CD14-positive monocyte (primary cell): ENCODE measurements around the gene B4GALT4. TPM values are rescaled to one million over a fixed set of nuclear protein-coding genes. Genes with fewer than 3 reads are reported as not detected.

Experiments used
- DNase-seq, 3 donors: peaks; one replicate each; pipeline ENCODE4 v3.0.0-alpha.2; 2011 to 2022
- H2AFZ ChIP-seq: 2 replicates; pipeline ENCODE4 v1.6.0; 2012; ENCODE audit warnings: mild to moderate bottlenecking, low read depth, low read length, inconsistent platforms; ENCODE audit not compliant: insufficient read depth, poor library complexity, severe bottlenecking
- H3K27ac ChIP-seq, 2 donors: 1 replicate in 1 of 2; 2 replicates in 1 of 2; pipeline ENCODE4 v1.5.1; 2012 to 2013; ENCODE audit warnings: low read length in 2 of 2, control low read depth in 1 of 2, inconsistent platforms in 1 of 2, low read depth in 1 of 2, mild to moderate bottlenecking in 1 of 2
- H3K27me3 ChIP-seq, 2 donors: one replicate each; pipeline versions ENCODE4 v1.6.0 to v1.6.1; 2011 to 2013; ENCODE audit warnings: low read length in 2 of 2; ENCODE audit not compliant: control insufficient read depth in 2 of 2, insufficient read depth in 2 of 2
- H3K36me3 ChIP-seq, 2 donors: replicated peaks in 1 of 2; 1 replicate in 1 of 2; 2 replicates in 1 of 2; pipeline versions ENCODE4 v1.5.1 to v1.6.1; 2012 to 2013; ENCODE audit warnings: low read length in 2 of 2, control low read depth in 1 of 2, inconsistent platforms in 1 of 2, mild to moderate bottlenecking in 1 of 2; ENCODE audit not compliant: insufficient read depth in 2 of 2, control insufficient read depth in 1 of 2
- H3K4me1 ChIP-seq, 2 donors: 1 replicate in 1 of 2; 2 replicates in 1 of 2; pipeline versions ENCODE4 v1.5.1 to v1.6.1; 2012 to 2013; ENCODE audit warnings: low read length in 2 of 2, control low read depth in 1 of 2, inconsistent platforms in 1 of 2, mild to moderate bottlenecking in 1 of 2, moderate library complexity in 1 of 2; ENCODE audit not compliant: insufficient read depth in 2 of 2, control insufficient read depth in 1 of 2
- H3K4me2 ChIP-seq: replicated peaks from 2 replicates; pipeline ENCODE3; 2012; ENCODE audit warnings: low read length, moderate library complexity, mild to moderate bottlenecking; ENCODE audit not compliant: poor library complexity, severe bottlenecking; ENCODE audit errors: extremely low read depth
- H3K4me3 ChIP-seq, 3 experiments: fragments of 200-600 bp in 1 of 3; sonication (generic) in 1 of 3; replicated peaks in 1 of 3; 1 replicate in 2 of 3; 2 replicates in 1 of 3; pipeline ENCODE4 v1.5.1; 2011 to 2013; ENCODE audit warnings: low read length in 3 of 3, mild to moderate bottlenecking in 3 of 3, control low read depth in 2 of 3, low read depth in 2 of 3, inconsistent platforms in 1 of 3, moderate library complexity in 1 of 3
- H3K79me2 ChIP-seq: 2 replicates; pipeline ENCODE4 v1.6.0; 2012; ENCODE audit warnings: mild to moderate bottlenecking, control low read depth, inconsistent platforms, low read length, moderate library complexity; ENCODE audit not compliant: insufficient read depth
- H3K9ac ChIP-seq: 2 replicates; pipeline ENCODE4 v1.6.0; 2017; ENCODE audit warnings: low read length, mild to moderate bottlenecking; ENCODE audit not compliant: insufficient read depth, poor library complexity, severe bottlenecking
- H3K9me3 ChIP-seq, 2 donors: replicated peaks in 1 of 2; 1 replicate in 1 of 2; 2 replicates in 1 of 2; pipeline versions ENCODE4 v1.5.1 to v1.6.1; 2012 to 2013; ENCODE audit warnings: low read length in 2 of 2, control low read depth in 1 of 2; ENCODE audit not compliant: control insufficient read depth in 1 of 2, insufficient read depth in 1 of 2
- H4K20me1 ChIP-seq: 2 replicates; pipeline ENCODE4 v1.6.0; 2012; ENCODE audit warnings: mild to moderate bottlenecking, low read length, control low read depth, moderate library complexity; ENCODE audit not compliant: insufficient read depth
- H3K27ac Mint-ChIP-seq, 7 donors: one replicate each; pipeline ENCODE4 v1.8.0; 2020; ENCODE audit warnings: mild to moderate bottlenecking in 7 of 7, mixed read lengths in 7 of 7, moderate library complexity in 6 of 7, inconsistent platforms in 2 of 7
- H3K27me3 Mint-ChIP-seq, 3 donors: one replicate each; pipeline ENCODE4 v1.8.0; 2021 to 2022; ENCODE audit warnings: low read depth in 3 of 3, mild to moderate bottlenecking in 3 of 3, mixed read lengths in 3 of 3, moderate library complexity in 3 of 3, inconsistent platforms in 1 of 3
- H3K36me3 Mint-ChIP-seq, 2 donors: one replicate each; pipeline ENCODE4 v1.8.0; 2020; ENCODE audit warnings: mixed read lengths in 2 of 2, inconsistent platforms in 1 of 2, mild to moderate bottlenecking in 1 of 2
- H3K4me1 Mint-ChIP-seq: one replicate; pipeline ENCODE4 v1.8.0; 2020; ENCODE audit warnings: mild to moderate bottlenecking, mixed read lengths
- H3K4me3 Mint-ChIP-seq, 2 donors: one replicate each; pipeline ENCODE4 v1.8.0; 2020; ENCODE audit warnings: mild to moderate bottlenecking in 2 of 2, mixed read lengths in 2 of 2, moderate library complexity in 1 of 2
- H3K9me3 Mint-ChIP-seq, 7 donors: one replicate each; pipeline ENCODE4 v1.8.0; 2020 to 2022; ENCODE audit warnings: mixed read lengths in 7 of 7, mild to moderate bottlenecking in 6 of 7, moderate library complexity in 6 of 7, inconsistent platforms in 2 of 7
- WGBS: methylation state at CpG from one replicate; pipeline ENCODE4 v1.1.5; 2013; ENCODE audit warnings: missing lambda C conversion rate; ENCODE audit not compliant: insufficient coverage; 5-methylcytosine and 5-hydroxymethylcytosine counted together
- intact Hi-C, 2 donors: fragments of 100-400 bp; cut with micrococcal nuclease; formaldehyde crosslinking; loops; one replicate each; pipeline versions ENCODE4 v1.15.0 to v1.15.1; 2023
- polyA plus RNA-seq, 3 donors: library from polyadenylated mRNA; depleted of rRNA in 1 of 3; unstranded in 2 of 3; stranded (reverse) in 1 of 3; fragments of 300-500 nt in 2 of 3; fragments of >200 nt in 1 of 3; fragmentation: Illumina TruSeq in 2 of 3; gene quantifications; 1 replicate in 2 of 3; 2 replicates in 1 of 3; pipeline ENCODE4 v1.2.3, GENCODE V29; 2012 to 2021
- TF ChIP-seq, protein P1 (sequence below): fragments of 200-600 bp; IDR thresholded peaks from one replicate; pipeline ENCODE4 v1.8.0; 2022; ENCODE audit warnings: antibody characterized with exemption, mild to moderate bottlenecking

B4GALT4 gene
- polyA plus RNA-seq, 3 donors, result 5.8 to 7.4 (median 5.8) TPM

DNA sequence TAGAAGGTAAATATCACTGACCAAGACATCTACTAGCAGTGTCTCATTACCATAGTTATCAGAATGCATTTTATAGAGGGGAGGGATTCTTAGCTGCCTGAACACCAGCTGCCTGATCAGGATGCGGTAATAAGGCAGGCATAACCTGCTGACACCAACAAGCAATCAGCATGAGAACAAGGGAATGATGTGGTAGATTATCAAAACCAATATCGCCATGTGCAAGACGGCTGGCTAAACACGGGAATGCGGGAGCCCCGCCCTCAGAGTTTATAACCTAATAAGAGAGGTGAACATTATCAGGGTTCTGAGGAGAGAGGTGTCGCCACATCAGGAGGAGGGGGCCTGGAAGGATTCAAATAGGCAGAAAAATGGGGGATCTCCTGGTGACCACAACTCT lies 20.5 kb downstream of the B4GALT4 start:
- intact Hi-C loops, result no loop called here
- Mint-ChIP-seq H3K4me1 (no peaks in the 10 kb centered on the region), H3K4me3 (no peak overlapping the region)

DNA sequence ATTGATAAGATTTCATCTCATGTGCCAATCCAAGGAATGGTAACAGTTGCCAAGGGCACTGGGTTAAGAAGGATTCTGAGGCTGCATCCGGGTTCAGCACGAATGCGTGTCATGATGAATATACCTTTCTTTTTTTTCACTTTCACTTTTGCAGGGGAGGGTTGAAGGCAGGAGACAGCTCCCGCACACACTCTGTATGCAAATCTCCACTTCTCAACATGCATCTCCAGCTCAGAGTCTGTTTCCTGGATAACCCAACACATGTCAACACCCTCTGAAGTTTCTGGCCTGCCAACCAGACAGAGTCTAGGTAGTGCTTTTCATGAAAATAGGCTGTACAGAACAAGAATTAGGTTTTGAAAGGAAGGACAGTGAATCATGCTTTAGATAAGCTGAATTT lies 21.6 kb downstream of the B4GALT4 start:
- Mint-ChIP-seq H3K9me3 (no peaks in the 10 kb centered on the region), H3K27me3 (peaks cover 0 to 2% (median 0%) of the 10 kb centered on the region in 3 donors), H3K27ac (peak overlapping the region in 1 of 7 donors; percentile 34), H3K36me3 (peaks cover 84 to 99% of the 10 kb centered on the region in 2 donors), H3K4me3 (no peak overlapping the region), H3K4me1 (no peaks in the 10 kb centered on the region)
- intact Hi-C loops, result no loop called here
- Histone ChIP-seq H3K36me3 (peaks cover 76 to 100% of the 10 kb centered on the region in 2 donors), H3K4me3 (no peak overlapping the region), H4K20me1 (no peaks in the 10 kb centered on the region), H3K9me3 (no peaks in the 10 kb centered on the region), H2AFZ (no peak overlapping the region), H3K27ac (peak overlapping the region in 1 of 2 donors; percentile 51), H3K79me2 (no peaks in the 10 kb centered on the region), H3K9ac (no peak overlapping the region), H3K27me3 (no peaks in the 10 kb centered on the region), H3K4me2 (no peak overlapping the region), H3K4me1 (no peaks in the 10 kb centered on the region)
- TF ChIP-seq, protein P1, sequence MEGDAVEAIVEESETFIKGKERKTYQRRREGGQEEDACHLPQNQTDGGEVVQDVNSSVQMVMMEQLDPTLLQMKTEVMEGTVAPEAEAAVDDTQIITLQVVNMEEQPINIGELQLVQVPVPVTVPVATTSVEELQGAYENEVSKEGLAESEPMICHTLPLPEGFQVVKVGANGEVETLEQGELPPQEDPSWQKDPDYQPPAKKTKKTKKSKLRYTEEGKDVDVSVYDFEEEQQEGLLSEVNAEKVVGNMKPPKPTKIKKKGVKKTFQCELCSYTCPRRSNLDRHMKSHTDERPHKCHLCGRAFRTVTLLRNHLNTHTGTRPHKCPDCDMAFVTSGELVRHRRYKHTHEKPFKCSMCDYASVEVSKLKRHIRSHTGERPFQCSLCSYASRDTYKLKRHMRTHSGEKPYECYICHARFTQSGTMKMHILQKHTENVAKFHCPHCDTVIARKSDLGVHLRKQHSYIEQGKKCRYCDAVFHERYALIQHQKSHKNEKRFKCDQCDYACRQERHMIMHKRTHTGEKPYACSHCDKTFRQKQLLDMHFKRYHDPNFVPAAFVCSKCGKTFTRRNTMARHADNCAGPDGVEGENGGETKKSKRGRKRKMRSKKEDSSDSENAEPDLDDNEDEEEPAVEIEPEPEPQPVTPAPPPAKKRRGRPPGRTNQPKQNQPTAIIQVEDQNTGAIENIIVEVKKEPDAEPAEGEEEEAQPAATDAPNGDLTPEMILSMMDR, result no peak
- 72% methylated on average over 3 of the region's 4 CpGs for WGBS
- no peak for DNase-seq

More for the DNA sequence above, 20.5 kb downstream of the B4GALT4 start:
- Histone ChIP-seq H4K20me1 (no peaks in the 10 kb centered on the region), H2AFZ (no peak overlapping the region), H3K4me2 (no peak overlapping the region), H3K27ac (no peak overlapping the region), H3K36me3 (peaks cover 67 to 96% of the 10 kb centered on the region in 2 donors), H3K9ac (no peak overlapping the region), H3K27me3 (no peaks in the 10 kb centered on the region), H3K9me3 (no peaks in the 10 kb centered on the region), H3K4me3 (no peak overlapping the region), H3K79me2 (no peaks in the 10 kb centered on the region), H3K4me1 (no peaks in the 10 kb centered on the region)
- no peaks in the 10 kb centered on the region for H3K9me3 Mint-ChIP-seq
- 93% methylated on average over 4 of the region's 7 CpGs for WGBS
- H3K27ac Mint-ChIP-seq, result peak overlapping the region in 1 of 7 donors; percentile 61
- peaks cover 78 to 92% of the 10 kb centered on the region in 2 donors for H3K36me3 Mint-ChIP-seq
- TF ChIP-seq, protein P1, result no peak
- no peaks in the 10 kb centered on the region for H3K27me3 Mint-ChIP-seq
- no peak for DNase-seq
